GM11168 (cell line): ENCODE results near the gene EPHA3.

Experiments
- in situ Hi-C: fragments of 300-500 bp; cut with MboI; formaldehyde crosslinking; loops from one replicate; pipeline ENCODE4 v1.12.0; 2022; ENCODE audit warnings: low sequenced_read_pairs; ENCODE audit not compliant: unreplicated experiment

Gene EPHA3

GRCh38 chr3:89276116-89276515 lies 168.7 kb downstream of the EPHA3 start:
- in situ Hi-C loops, result no loop called here

- in situ Hi-C loops, result no loop called here
Measured at GRCh38 chr3:89278302-89279025, 171.0 kb downstream of the EPHA3 start.

- in situ Hi-C loops, result no loop called here
Measured at GRCh38 chr3:89280301-89280700, 172.9 kb downstream of the EPHA3 start.

- in situ Hi-C loops, result no loop called here
Measured at GRCh38 chr3:89280822-89281365, 173.5 kb downstream of the EPHA3 start.

GRCh38 chr3:89287902-89288508 lies 180.6 kb downstream of the EPHA3 start:
- in situ Hi-C loops, result no loop called here

- in situ Hi-C loops, result no loop called here
Measured at GRCh38 chr3:89289574-89290190, 182.3 kb downstream of the EPHA3 start.

GRCh38 chr3:89297199-89297598 lies 189.8 kb downstream of the EPHA3 start:
- in situ Hi-C loops, result no loop called here

GRCh38 chr3:89300526-89300925 lies 193.1 kb downstream of the EPHA3 start:
- in situ Hi-C loops, result no loop called here

- in situ Hi-C loops, result no loop called here
Measured at GRCh38 chr3:89300981-89301380, 193.6 kb downstream of the EPHA3 start.

GRCh38 chr3:89303701-89304100 lies 196.3 kb downstream of the EPHA3 start:
- in situ Hi-C loops, result no loop called here

GRCh38 chr3:89306540-89306939 lies 199.1 kb downstream of the EPHA3 start:
- in situ Hi-C loops, result no loop called here

GRCh38 chr3:89311581-89311980 lies 204.2 kb downstream of the EPHA3 start:
- in situ Hi-C loops, result no loop called here

GRCh38 chr3:89312141-89312540 lies 204.7 kb downstream of the EPHA3 start:
- in situ Hi-C loops, result no loop called here

GRCh38 chr3:89314454-89315098 lies 207.2 kb downstream of the EPHA3 start:
- in situ Hi-C loops, result no loop called here

- in situ Hi-C loops, result no loop called here
Measured at GRCh38 chr3:89315750-89316470, 208.5 kb downstream of the EPHA3 start.

- in situ Hi-C loops, result no loop called here
Measured at GRCh38 chr3:89320186-89320585, 212.8 kb downstream of the EPHA3 start.

GRCh38 chr3:89326997-89327396 lies 219.6 kb downstream of the EPHA3 start:
- in situ Hi-C loops, result no loop called here

- in situ Hi-C loops, result no loop called here
Measured at GRCh38 chr3:89332386-89332785, 225.0 kb downstream of the EPHA3 start.

- in situ Hi-C loops, result no loop called here
Measured at GRCh38 chr3:89332793-89333192, 225.4 kb downstream of the EPHA3 start.

GRCh38 chr3:89335693-89336092 lies 228.3 kb downstream of the EPHA3 start:
- in situ Hi-C loops, result no loop called here
